Testis (tissue), 3 donors: ENCODE results near the gene IRAG1. TPM values are rescaled to one million over a fixed set of nuclear protein-coding genes. Genes with fewer than 3 reads are reported as not detected.
A peak's percentile ranks its signal among the peaks of the same experiment; 100 is the strongest.

Experiments used
- DNase-seq: peaks from one replicate; pipeline ENCODE4 v3.0.0-alpha.2; 2019
- H3K27ac ChIP-seq, 2 donors: fragments of 200-600 bp; sonication (generic); one replicate each; pipeline ENCODE4 v1.5.1; 2019
- H3K27me3 ChIP-seq: fragments of 200-600 bp; sonication (generic); one replicate; pipeline ENCODE4 v1.5.1; 2019
- H3K36me3 ChIP-seq: fragments of 200-600 bp; sonication (generic); one replicate; pipeline ENCODE4 v1.5.1; 2017; ENCODE audit warnings: low read depth; ENCODE audit errors: missing control alignments
- H3K4me1 ChIP-seq: fragments of 200-600 bp; sonication (generic); one replicate; pipeline ENCODE4 v1.5.1; 2019
- H3K4me3 ChIP-seq, 2 donors: fragments of 200-600 bp; sonication (generic); one replicate each; pipeline ENCODE4 v1.5.1; 2017 to 2019
- H3K9me3 ChIP-seq: fragments of 200-600 bp; sonication (generic); one replicate; pipeline ENCODE4 v1.5.1; 2017
- POLR2A ChIP-seq: fragments of 450-650 bp; IDR thresholded peaks from one replicate; pipeline ENCODE4 v1.6.1; 2017; ENCODE audit warnings: antibody characterized with exemption, mild to moderate bottlenecking, moderate library complexity
- WGBS, 2 donors: methylation state at CpG; one replicate each; pipeline ENCODE4 v1.1.5; 2018; 5-methylcytosine and 5-hydroxymethylcytosine counted together
- intact Hi-C: fragments of 100-400 bp; cut with DNase I; formaldehyde crosslinking; loops from one replicate; pipeline ENCODE4 v1.15.1; 2023; ENCODE audit warnings: low total_unique reads
- polyA plus RNA-seq: library from polyadenylated mRNA; stranded (reverse); fragments of 350-450 nt; fragmentation: Illumina TruSeq; extraction: RNeasy Lipid Tissue Mini Kit (QIAGEN cat#74804); gene quantifications from one replicate; pipeline ENCODE4 v1.2.3, GENCODE V29; 2014; ENCODE audit warnings: low read depth, low replicate concordance; ENCODE audit not compliant: insufficient read depth
- total RNA-seq, 2 donors: library from RNA; depleted of rRNA; stranded (reverse); fragments of >200 nt; gene quantifications; one replicate each; pipeline ENCODE4 v1.2.3, GENCODE V29; 2016
- TF ChIP-seq, protein P1 (sequence below), 3 experiments: fragments of 450-650 bp in 2 of 3; fragments of 200-600 bp in 1 of 3; sonication (generic) in 1 of 3; IDR thresholded peaks; one replicate each; pipeline ENCODE4 v1.5.1; 2016 to 2019; ENCODE audit warnings: antibody characterized with exemption in 3 of 3, mild to moderate bottlenecking in 2 of 3, moderate library complexity in 1 of 3

The IRAG1 gene
- total and polyA plus RNA-seq, 3 donors from 2014 or later: 17.7 to 28.6 (median 23.1) TPM

DNA sequence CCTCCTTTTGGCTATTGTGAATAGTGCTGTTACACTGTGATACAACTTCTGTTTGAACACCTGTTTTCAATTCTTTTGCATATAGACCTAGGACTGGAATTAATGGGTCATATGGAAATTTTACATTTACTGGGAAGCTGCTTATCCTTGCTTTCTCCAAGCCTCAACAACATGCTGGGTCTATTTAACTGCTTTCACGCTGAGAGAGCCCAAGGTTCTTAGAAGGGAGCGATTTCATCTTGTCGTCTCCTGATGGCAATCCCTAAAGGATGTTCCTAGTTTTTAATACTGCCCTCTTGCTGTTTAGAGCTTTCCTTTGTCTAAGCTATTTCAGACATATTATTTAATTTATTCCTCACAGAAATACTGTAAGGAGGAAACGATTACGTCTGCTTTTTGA is 15.5 kb downstream of the IRAG1 start:
- 71 to 88% methylated on average over 5 of the region's 5 CpGs for WGBS, 2 donors
- Histone ChIP-seq H3K9me3 (no peaks in the 10 kb centered on the region), H3K4me1 (peaks cover 5% of the 10 kb centered on the region), H3K36me3 (no peaks in the 10 kb centered on the region), H3K27me3 (no peaks in the 10 kb centered on the region), H3K4me3 (no peak overlapping the region), H3K27ac (no peak overlapping the region)
- intact Hi-C loops: no loop called here
- DNase-seq: no peak
- no peak for TF ChIP-seq POLR2A
- TF ChIP-seq, protein P1, sequence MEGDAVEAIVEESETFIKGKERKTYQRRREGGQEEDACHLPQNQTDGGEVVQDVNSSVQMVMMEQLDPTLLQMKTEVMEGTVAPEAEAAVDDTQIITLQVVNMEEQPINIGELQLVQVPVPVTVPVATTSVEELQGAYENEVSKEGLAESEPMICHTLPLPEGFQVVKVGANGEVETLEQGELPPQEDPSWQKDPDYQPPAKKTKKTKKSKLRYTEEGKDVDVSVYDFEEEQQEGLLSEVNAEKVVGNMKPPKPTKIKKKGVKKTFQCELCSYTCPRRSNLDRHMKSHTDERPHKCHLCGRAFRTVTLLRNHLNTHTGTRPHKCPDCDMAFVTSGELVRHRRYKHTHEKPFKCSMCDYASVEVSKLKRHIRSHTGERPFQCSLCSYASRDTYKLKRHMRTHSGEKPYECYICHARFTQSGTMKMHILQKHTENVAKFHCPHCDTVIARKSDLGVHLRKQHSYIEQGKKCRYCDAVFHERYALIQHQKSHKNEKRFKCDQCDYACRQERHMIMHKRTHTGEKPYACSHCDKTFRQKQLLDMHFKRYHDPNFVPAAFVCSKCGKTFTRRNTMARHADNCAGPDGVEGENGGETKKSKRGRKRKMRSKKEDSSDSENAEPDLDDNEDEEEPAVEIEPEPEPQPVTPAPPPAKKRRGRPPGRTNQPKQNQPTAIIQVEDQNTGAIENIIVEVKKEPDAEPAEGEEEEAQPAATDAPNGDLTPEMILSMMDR (IDR thresholded peaks at IDR 0.05): no peak

- 79 to 80% methylated on average over 3 of the region's 3 CpGs for WGBS, 2 donors
- Histone ChIP-seq H3K4me1 (peaks cover 5% of the 10 kb centered on the region), H3K9me3 (no peaks in the 10 kb centered on the region), H3K27me3 (no peaks in the 10 kb centered on the region), H3K27ac (peak overlapping the region in 1 of 2 donors; percentile 48), H3K4me3 (no peak overlapping the region), H3K36me3 (no peaks in the 10 kb centered on the region)
- TF ChIP-seq, protein P1 (IDR thresholded peaks at IDR 0.05): no peak
- TF ChIP-seq POLR2A: no peak
- intact Hi-C loops: no loop called here
- DNase-seq: no peak
These were observed 16.6 kb downstream of the IRAG1 start for GRCh38 chr11:10676919-10677318.

DNA sequence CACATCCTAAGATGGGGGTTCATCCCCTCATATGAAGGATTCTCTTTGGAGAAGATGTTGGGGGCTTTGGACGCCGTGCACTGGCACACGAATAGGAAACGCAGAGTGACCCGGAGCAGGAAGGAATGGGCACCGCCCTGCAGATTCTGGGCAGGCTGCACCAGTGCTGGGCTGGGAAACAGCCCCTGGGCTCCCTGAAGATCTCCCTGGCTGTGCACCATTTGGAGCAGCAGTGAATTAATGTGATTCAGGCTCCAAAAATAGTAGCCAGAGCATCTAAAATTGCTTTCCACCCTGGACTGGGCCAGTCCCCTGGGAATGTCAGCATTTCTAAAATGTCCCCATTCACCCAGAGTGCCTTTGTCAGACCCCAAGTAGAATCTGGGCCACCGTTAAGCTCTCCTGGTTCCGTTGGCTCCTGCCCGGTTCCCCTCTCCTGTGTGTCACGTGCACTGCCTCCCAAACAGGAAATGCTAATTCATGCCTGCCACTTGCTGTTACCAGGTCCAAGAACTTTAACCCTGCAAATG is 18.6 kb downstream of the IRAG1 start:
- 27 to 35% methylated on average over 6 to 10 of the region's 10 CpGs for WGBS, 2 donors
- no peaks in the 10 kb centered on the region for H3K36me3 ChIP-seq
- intact Hi-C loops: no loop called here
- H3K4me3 ChIP-seq: no peak overlapping the region
- TF ChIP-seq POLR2A: no peak
- TF ChIP-seq, protein P1 (IDR thresholded peaks at IDR 0.05): no peak
- peak overlapping the region; percentile 22 to 81 for H3K27ac ChIP-seq
- peak; percentile 38 for DNase-seq
- H3K4me1 ChIP-seq: peaks cover 6% of the 10 kb centered on the region
- no peaks in the 10 kb centered on the region for H3K9me3 ChIP-seq
- H3K27me3 ChIP-seq: no peaks in the 10 kb centered on the region

DNA sequence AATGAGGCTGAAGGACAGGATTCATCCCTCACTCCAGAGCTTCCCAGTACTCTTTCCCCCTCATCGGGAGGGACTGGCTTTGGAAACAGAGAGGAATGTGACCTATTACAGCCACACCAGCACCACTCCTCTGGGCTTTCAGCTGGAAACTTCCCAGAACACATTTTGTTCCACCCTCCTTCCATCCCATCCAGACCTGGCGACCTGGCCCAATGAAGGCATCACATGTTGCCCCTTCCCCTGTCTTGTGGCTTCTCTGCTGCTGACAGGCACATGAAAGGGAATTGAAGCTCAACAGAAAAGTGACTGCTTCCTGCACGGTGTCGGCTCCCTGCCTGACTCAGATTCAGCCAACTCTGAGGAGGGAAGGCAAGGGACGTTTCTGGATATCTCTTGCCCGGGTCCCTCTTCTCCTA is 19.1 kb downstream of the IRAG1 start:
- H3K27me3 ChIP-seq: no peaks in the 10 kb centered on the region
- 30 to 33% methylated on average over 6 of the region's 6 CpGs for WGBS, 2 donors
- TF ChIP-seq POLR2A: no peak
- TF ChIP-seq, protein P1 (IDR thresholded peaks at IDR 0.05): no peak
- DNase-seq: peak; percentile 65
- H3K36me3 ChIP-seq: no peaks in the 10 kb centered on the region
- peaks cover 11% of the 10 kb centered on the region for H3K4me1 ChIP-seq
- H3K9me3 ChIP-seq: no peaks in the 10 kb centered on the region
- peak overlapping the region; percentile 22 to 81 for H3K27ac ChIP-seq
- H3K4me3 ChIP-seq: no peak overlapping the region
- intact Hi-C loops: no loop called here

DNA sequence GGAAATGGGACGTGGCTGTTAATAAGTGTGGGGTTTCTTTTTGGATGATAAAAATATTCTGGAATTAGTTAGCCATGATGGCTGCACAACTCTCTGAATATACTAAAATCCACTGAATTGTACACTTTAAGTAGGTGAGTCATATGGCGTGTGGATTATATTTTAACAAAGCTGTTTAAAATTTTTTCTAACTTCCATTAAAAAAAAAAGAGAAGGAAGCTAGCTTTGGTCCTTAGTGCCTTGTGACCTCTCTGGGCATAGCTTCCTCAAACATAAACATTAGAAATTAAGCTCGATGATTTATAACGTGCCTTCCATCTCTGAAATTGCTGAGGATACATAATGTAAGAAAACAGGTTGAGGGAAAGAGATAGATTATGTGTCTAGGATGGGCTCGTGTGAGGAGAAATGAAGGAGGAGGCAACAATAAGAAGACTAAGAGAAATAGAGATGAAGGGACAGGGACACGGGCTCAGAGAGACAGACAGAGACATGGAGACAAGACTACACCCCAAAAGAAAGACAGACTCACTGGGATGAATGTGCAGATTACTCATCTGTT is 20.0 kb downstream of the IRAG1 start:
- Histone ChIP-seq H3K9me3 (no peaks in the 10 kb centered on the region), H3K4me1 (peaks cover 20% of the 10 kb centered on the region), H3K4me3 (no peak overlapping the region), H3K36me3 (no peaks in the 10 kb centered on the region), H3K27me3 (no peaks in the 10 kb centered on the region), H3K27ac (peak overlapping the region in 1 of 2 donors; percentile 81)
- intact Hi-C loops: no loop called here
- 81 to 82% methylated on average over 6 of the region's 6 CpGs for WGBS, 2 donors
- TF ChIP-seq, protein P1 (IDR thresholded peaks at IDR 0.05): no peak
- no peak for TF ChIP-seq POLR2A
- no peak for DNase-seq
